ENCODE results near the gene SLC35D2.
"Not testable (repeated sequence)": the region's sequence is repeated elsewhere in the genome, so short reads cannot be mapped to it uniquely, and the experiment has no call there.

SLC35D2 gene

DNA sequence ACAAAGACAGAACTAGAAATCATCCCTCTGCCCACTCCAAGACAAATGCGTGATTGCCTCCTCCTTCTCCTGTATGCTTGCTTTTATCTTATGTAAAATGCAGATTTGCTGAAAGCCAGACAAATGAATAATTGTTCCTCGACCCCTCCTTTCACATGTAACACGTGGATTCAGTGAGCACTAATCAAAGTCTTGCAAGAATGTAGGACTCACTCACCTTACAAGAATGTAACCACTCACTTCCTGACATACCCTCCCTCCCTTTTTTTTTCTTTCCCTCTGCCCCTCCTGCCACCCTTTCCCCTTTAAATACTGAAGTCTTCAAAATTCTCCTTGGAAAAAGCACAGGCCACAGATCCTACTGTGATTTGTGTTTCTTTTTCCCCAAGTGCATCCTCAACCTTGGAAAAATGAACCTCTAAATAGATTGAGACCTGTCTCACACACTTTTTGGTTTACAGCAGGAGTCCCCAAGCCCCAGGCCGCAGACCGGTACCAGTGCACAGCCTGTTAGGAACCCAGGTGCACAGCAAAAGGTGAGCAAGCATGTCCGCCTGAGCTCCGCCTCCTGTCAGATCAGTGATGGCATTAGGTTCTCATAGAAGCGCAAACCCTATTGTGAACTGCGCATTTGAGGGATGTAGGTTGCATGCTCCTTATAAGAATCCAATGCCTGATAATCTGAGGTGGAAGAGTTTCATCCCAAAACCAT is 52.1 kb downstream of the SLC35D2 start:
- DNase-seq (ENCODE audit: extremely low read depth, low read depth), result no peak
- TF ChIP-seq, protein P1, sequence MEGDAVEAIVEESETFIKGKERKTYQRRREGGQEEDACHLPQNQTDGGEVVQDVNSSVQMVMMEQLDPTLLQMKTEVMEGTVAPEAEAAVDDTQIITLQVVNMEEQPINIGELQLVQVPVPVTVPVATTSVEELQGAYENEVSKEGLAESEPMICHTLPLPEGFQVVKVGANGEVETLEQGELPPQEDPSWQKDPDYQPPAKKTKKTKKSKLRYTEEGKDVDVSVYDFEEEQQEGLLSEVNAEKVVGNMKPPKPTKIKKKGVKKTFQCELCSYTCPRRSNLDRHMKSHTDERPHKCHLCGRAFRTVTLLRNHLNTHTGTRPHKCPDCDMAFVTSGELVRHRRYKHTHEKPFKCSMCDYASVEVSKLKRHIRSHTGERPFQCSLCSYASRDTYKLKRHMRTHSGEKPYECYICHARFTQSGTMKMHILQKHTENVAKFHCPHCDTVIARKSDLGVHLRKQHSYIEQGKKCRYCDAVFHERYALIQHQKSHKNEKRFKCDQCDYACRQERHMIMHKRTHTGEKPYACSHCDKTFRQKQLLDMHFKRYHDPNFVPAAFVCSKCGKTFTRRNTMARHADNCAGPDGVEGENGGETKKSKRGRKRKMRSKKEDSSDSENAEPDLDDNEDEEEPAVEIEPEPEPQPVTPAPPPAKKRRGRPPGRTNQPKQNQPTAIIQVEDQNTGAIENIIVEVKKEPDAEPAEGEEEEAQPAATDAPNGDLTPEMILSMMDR (IDR thresholded peaks at IDR 0.05; ENCODE audit: low read depth, low read length), result no peak

GRCh38 chr9:96327694-96328352 is 55.7 kb downstream of the SLC35D2 start:
- peak; percentile 11 for DNase-seq (ENCODE audit: extremely low read depth, low read depth)
- TF ChIP-seq, protein P1 (IDR thresholded peaks at IDR 0.05; ENCODE audit: low read depth, low read length), result peak; percentile 72

DNA sequence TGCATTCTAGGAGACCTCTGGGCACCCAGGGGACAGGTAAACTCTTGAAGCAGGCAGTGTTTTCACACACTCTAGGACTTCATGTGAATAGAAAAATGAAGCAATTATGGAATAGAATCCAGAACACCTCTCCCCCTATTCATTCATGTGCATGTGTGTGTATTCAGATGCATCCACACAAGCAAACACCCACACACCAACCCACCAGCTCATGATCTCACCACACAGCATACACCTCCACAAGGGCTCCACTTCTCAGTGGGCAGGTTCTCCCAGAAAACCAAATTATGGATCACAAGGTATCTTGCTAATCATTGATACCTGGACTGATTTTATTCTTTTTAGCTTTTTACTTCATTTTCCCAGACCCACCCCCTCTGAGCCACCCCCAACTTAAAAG is 60.3 kb downstream of the SLC35D2 start:
- TF ChIP-seq, protein P1 (IDR thresholded peaks at IDR 0.05; ENCODE audit: low read depth, low read length), result no peak
- no peak for DNase-seq (ENCODE audit: extremely low read depth, low read depth)

- not testable (repeated sequence) for DNase-seq (ENCODE audit: extremely low read depth, low read depth)
These were observed 60.8 kb downstream of the SLC35D2 start for GRCh38 chr9:96322736-96323135.

DNA sequence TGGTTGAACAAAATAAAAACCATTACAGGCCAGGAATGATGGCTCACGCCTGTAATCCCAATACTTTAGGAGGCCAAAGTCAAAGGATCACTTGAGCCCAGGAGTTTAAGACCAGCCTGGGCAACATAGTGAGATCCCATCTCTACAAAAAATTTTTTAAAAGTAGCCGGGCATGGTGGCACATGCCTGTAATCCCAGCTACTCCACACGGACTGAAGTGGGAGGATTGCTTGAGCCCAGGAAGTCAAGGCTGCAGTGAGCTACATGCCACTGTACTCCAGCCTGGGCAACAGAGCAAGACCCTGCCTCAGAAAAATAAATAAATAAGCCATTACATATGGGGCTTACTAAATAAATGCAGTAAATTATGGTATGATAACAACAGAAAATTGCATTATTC is 61.3 kb downstream of the SLC35D2 start:
- DNase-seq (ENCODE audit: extremely low read depth, low read depth), result not testable (repeated sequence)

- TF ChIP-seq, protein P1 (IDR thresholded peaks at IDR 0.05; ENCODE audit: low read depth, low read length), result no peak
- DNase-seq (ENCODE audit: extremely low read depth, low read depth), result no peak
These were observed 62.0 kb downstream of the SLC35D2 start for GRCh38 chr9:96321515-96321914.

GRCh38 chr9:96320749-96321280 is 62.7 kb downstream of the SLC35D2 start:
- TF ChIP-seq, protein P1 (IDR thresholded peaks at IDR 0.05; ENCODE audit: low read depth, low read length), result no peak
- no peak for DNase-seq (ENCODE audit: extremely low read depth, low read depth)

- TF ChIP-seq, protein P1 (IDR thresholded peaks at IDR 0.05; ENCODE audit: low read depth, low read length), result no peak
- DNase-seq (ENCODE audit: extremely low read depth, low read depth), result no peak
These were observed 64.5 kb downstream of the SLC35D2 start for GRCh38 chr9:96318921-96319565.

Data from AG09319 (cell line).